ENCODE results near the gene RANBP10.

DNA sequence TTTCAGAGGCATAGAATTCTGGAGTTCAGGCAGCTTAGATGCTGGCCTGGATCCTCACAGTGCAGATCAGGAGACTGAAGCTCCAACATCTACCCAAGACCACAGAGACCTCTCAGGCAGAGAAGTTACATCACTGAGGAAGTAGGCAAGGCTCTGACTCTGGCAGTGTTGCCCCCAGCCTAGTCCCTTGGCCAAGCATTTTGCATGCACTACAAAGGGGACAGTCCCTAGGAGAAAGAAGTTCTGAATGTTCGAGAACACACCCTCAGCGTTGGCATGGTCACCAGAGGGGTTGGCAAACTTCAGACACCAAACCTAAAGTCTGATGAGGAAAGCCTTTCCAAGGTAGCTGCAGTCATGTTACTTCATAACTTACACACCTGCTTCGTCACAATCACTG, 2.5 kb downstream of the RANBP10 start:
- TF ChIP-seq, protein P1, sequence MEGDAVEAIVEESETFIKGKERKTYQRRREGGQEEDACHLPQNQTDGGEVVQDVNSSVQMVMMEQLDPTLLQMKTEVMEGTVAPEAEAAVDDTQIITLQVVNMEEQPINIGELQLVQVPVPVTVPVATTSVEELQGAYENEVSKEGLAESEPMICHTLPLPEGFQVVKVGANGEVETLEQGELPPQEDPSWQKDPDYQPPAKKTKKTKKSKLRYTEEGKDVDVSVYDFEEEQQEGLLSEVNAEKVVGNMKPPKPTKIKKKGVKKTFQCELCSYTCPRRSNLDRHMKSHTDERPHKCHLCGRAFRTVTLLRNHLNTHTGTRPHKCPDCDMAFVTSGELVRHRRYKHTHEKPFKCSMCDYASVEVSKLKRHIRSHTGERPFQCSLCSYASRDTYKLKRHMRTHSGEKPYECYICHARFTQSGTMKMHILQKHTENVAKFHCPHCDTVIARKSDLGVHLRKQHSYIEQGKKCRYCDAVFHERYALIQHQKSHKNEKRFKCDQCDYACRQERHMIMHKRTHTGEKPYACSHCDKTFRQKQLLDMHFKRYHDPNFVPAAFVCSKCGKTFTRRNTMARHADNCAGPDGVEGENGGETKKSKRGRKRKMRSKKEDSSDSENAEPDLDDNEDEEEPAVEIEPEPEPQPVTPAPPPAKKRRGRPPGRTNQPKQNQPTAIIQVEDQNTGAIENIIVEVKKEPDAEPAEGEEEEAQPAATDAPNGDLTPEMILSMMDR (IDR thresholded peaks at IDR 0.05): no peak
- no peak for TF ChIP-seq POLR2A (IDR thresholded peaks at IDR 0.05)

Data from breast epithelium (tissue), 3 donors.